NCI-H510A (cell line): ENCODE measurements around the gene POTEM.
"Not testable (repeated sequence)": the region's sequence is repeated elsewhere in the genome, so short reads cannot be mapped to it uniquely, and the experiment has no call there.

ENCODE experiments used
- DNase-seq: peaks from one replicate; lab custom pipeline; 2025; lab: John Stamatoyannopoulos, UW

Gene POTEM

GRCh38 chr14:19038060-19038664 is 70.9 kb downstream of the POTEM start:
- DNase-seq = not testable (repeated sequence)

- DNase-seq = not testable (repeated sequence)
Measured at GRCh38 chr14:19038785-19039184, 71.6 kb downstream of the POTEM start.

- DNase-seq = not testable (repeated sequence)
Measured at GRCh38 chr14:19043384-19043783, 76.2 kb downstream of the POTEM start.
